Peyer's patch (tissue), 4 donors: ENCODE measurements around the gene ANKRD44.

Source experiments
- CTCF ChIP-seq, 6 experiments: fragments of 450-650 bp in 4 of 6; fragments of 200-600 bp in 2 of 6; sonication (generic) in 1 of 6; IDR thresholded peaks; one replicate each; pipeline ENCODE4 v1.5.1; 2017 to 2019; ENCODE audit warnings: antibody characterized with exemption in 6 of 6, mild to moderate bottlenecking in 3 of 6, moderate library complexity in 1 of 6
- POLR2A ChIP-seq, 2 donors: fragments of 450-650 bp; IDR thresholded peaks; one replicate each; pipeline ENCODE4 v1.5.1; 2017; ENCODE audit warnings: antibody characterized with exemption in 2 of 2, mild to moderate bottlenecking in 2 of 2, moderate library complexity in 2 of 2

GRCh38 chr2:197124639-197125390, 185.8 kb downstream of the ANKRD44 start:
- TF ChIP-seq POLR2A (IDR thresholded peaks at IDR 0.05), result no peak
- TF ChIP-seq CTCF (IDR thresholded peaks at IDR 0.05), result no peak
